HG03520 (cell line): ENCODE results near the gene MED12L.
A peak's percentile ranks its signal among the peaks of the same experiment; 100 is the strongest.

Source experiments
- ATAC-seq: cut with Tn5 transposase; IDR thresholded peaks from one replicate; pipeline ENCODE4 v1.9.1; 2021; ENCODE audit warnings: mild to moderate bottlenecking, moderate library complexity; ENCODE audit not compliant: unreplicated experiment

MED12L gene

GRCh38 chr3:151171145-151171757 is 85.8 kb downstream of the MED12L start:
- ATAC-seq, result peak; percentile 40

GRCh38 chr3:151174351-151174750 is 88.9 kb downstream of the MED12L start:
- no peak for ATAC-seq

DNA sequence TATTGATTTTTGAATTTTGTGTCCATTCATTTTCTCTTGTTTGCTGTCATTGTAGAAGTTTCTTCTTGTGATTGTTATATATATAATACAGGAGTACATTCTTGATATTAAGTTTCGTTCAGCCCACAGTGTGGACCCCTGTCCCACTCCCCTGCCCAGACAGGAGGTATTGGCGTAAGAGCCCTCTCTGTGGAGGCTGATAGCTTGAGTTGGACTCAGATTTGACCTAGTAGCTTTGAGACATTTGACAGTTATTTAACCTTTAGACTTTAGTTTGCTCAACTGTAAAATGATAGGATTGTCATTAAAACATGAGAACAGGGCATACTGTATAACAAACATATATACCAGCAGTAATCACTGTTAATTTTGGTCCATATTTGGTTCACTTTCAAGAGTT is 90.5 kb downstream of the MED12L start:
- ATAC-seq, result no peak

- no peak for ATAC-seq
These were observed 92.9 kb downstream of the MED12L start for GRCh38 chr3:151178208-151178845.

DNA sequence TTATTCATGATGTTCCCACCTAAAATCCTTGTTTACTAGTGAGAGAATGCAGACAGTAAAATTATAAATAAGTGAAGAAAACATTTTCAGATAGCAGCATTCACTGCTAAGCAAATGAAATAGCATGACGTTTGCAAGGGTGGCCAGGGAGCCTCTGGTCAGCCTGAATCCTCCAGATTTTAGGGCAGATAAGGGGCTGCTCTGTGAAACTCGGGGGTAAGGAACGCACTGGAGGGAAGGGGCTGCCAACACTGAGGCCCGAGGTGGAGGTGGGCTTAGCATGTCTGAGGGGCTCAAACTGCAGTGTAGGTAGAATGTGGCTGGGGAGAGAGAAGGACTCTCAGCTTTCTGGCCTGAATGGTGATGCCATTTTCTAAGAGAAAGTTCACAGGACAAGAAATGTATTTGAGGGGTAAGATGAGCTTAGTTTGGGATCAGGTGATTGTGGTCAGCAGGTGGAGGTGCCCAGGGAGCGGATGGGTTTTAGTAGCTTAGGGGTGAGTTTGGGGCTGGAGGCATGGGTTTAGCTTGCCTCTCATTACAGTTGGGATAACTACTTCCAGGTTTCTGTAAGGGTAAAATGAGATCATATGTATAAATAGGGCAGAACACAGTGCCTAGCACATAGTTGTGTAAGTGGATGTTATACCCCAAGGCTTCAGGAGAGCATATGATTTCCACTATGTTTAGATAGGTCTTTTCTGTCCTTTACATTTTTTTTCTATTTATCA is 97.0 kb downstream of the MED12L start:
- ATAC-seq, result no peak

DNA sequence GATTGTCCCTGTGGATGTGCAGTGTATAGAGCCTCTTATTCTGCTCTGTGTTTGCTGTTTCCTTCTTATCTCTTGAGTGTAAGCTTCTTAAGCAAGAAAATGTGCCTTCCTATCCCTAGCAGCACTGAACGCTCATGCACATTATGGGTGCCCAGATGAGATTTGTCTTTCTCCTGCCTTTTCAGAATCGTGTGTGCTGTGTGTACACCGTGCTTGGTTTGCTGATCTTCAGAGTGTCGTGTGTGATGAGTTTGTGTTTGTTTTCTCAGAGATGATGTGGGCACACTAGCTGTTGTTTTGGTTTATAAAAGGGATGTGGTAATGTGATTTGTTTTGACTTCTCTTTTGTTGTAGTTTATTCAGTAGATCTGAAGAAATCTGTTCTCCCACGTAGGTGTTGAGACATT is 97.8 kb downstream of the MED12L start:
- ATAC-seq, result no peak

DNA sequence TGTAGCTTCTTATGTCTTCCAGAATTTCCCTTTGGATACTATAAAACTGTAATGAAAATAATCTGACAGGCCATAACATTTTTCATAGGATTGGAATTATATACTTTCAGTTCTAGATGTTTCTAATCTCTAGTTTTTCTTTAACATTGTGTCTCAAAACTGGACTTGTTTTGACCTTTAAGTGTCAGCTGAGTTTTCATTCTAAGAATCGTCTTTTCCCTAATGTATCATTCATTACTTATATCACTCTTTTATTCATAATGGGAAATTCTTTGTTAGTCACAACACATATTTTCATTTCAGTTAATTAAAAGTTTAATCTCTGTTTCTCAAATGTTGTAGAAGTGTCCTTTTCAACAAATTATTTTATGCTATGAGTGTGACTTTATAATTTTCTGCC is 105.6 kb downstream of the MED12L start:
- ATAC-seq, result no peak

GRCh38 chr3:151192545-151192944 is 107.1 kb downstream of the MED12L start:
- ATAC-seq, result no peak

DNA sequence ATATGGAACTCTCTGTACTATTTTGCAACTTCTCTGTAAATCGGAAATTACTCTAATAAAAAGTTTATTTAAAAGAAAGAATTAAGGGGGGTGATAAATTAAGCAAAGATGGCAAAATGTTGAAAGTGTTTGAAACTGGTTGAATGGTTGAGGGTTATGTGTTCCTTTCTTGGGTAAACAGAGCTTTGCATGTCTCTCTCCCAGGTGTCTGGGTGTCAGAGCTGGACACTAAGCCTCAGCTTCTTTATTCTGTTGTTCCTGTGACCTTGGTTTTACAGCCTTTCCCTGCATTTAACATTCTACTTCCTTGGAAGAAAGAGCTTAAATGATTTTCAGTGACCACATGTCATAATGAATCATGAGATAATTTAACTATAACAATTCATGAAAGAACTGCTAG is 110.4 kb downstream of the MED12L start:
- no peak for ATAC-seq

DNA sequence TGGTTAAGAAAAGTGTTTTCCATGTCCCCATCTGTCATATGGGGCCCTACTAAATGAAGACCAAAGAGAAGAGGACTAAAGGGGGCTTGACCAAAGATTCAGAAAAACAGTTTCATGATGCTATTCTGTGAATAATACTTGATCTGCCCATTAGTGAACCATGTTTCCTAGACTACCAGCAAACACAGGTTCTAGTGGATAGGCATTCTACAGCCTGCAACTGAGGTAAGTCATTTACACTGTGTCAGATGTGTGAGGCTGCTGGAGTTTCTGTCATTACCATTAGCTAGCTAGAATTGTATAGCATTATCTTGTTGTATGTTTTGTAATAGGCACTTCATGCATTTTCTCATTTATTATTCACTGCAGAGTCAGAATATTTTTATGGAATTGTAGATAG is 111.0 kb downstream of the MED12L start:
- no peak for ATAC-seq

DNA sequence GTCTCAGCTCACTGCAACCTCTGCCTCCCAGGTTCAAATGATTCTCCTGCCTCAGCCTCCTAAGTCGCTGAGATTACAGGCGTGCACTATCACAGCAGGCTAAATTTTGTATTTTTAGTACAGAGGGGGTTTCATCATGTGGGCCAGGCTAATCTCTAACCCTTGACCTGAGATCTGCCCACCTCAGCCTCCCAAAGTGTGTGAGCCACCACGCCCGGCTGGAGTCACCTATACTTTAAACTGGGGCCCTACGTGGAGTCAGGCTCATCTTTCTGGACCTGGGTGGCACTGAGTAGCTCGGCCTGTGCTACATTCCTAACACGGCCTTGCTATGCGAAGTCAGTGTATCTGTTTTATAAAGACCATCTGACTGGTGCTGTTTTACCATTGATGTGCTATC is 111.8 kb downstream of the MED12L start:
- ATAC-seq, result no peak

GRCh38 chr3:151197981-151198767 is 112.7 kb downstream of the MED12L start:
- no peak for ATAC-seq

GRCh38 chr3:151198849-151199248 is 113.4 kb downstream of the MED12L start:
- ATAC-seq, result no peak

DNA sequence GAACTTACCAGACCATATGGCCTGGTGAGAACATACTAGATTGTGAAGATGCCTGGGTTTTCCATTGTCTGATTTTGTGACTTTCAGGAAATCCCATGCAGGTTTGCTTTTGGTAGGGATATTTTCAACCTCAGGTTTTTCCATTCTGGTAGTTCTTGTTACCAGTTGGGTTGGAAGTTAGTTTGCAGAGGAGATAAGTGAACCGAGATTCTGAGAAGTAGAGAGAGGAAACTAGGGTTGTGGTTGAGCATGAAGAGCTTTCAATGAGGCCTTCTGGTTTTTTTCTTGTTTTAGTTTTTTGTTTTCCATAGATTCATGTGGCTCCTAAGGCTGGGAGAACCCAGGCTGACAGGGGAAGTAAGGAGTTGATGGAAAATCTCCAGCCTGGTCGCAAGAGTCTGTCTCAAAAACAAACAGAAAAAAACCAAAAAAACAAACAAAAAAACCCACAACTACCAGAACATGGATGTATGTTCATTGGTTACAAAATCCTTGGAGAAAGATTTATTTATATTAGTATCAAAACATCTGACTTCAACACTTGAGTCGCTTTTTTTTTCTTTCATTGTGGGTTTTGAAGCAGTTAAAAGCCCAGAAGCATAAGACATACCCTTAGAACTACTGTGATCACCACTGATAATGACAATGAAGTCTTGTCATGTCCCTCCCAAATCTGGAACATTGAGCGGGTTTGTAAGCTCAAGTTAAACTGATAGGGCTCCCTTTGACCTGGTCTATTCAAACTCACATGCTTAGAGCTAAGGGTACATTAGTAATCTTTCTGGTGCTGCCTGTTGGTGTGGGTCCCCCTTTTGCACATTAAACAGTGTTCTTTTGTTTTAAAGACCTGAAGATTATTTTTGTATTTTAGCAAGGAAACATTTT is 114.3 kb downstream of the MED12L start:
- ATAC-seq, result no peak

- no peak for ATAC-seq
These were observed 115.1 kb downstream of the MED12L start for GRCh38 chr3:151200586-151200985.

- no peak for ATAC-seq
These were observed 115.7 kb downstream of the MED12L start for GRCh38 chr3:151201051-151201730.

- ATAC-seq, result peak; percentile 75
These were observed 117.6 kb downstream of the MED12L start, which contains the start of gene GPR171 for GRCh38 chr3:151203051-151203420. Gene GPR171 (minus strand): TSS chr3:151203216. CDS start chr3:151199386, 3,830 bp downstream.

- ATAC-seq, result no peak
These were observed 119.3 kb downstream of the MED12L start for GRCh38 chr3:151204530-151205402.

DNA sequence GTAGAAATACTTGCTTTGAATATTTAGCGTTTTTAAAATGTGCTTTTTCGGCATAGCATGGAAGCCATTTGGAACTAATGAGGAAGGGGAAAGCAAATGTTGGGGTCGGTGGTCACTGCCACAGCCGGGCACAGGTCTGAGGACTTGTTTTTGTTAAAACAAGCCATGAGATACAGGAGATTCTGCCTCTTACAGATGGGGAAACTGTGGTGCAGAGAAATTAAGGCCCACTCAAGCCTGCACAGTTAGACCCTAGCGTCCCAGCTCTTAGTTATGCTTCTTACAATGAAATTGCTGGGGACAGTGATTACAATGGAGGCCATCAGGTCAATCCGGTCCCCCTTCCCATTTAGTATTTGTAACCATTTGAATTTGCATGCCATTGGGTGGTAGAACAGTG is 120.0 kb downstream of the MED12L start:
- ATAC-seq, result no peak
